ENCODE results near the gene KLF18. TPM values are rescaled to one million over a fixed set of nuclear protein-coding genes. Genes with fewer than 3 reads are reported as not detected.
"Not testable (repeated sequence)": the region's sequence is repeated elsewhere in the genome, so short reads cannot be mapped to it uniquely, and the experiment has no call there.

The KLF18 gene
- polyA plus RNA-seq, 4 donors, result not detected

- Histone ChIP-seq H3K36me3 (ENCODE audit: control insufficient read depth in 3 of 3, insufficient read depth in 2 of 3, low read depth in 1 of 3, low read length in 3 of 3) (no peaks in the 10 kb centered on the region), H3K4me1 (ENCODE audit: control insufficient read depth in 3 of 3, insufficient read depth in 2 of 3, low read depth in 1 of 3, low read length in 2 of 3) (no peaks in the 10 kb centered on the region), H3K27ac (ENCODE audit: low read depth in 1 of 3, low read length in 2 of 3) (no peak overlapping the region), H3K9me3 (ENCODE audit: control insufficient read depth in 2 of 2, insufficient read depth in 1 of 2, low read depth in 1 of 2, low read length in 1 of 2) (no peaks in the 10 kb centered on the region), H3K4me3 (ENCODE audit: low read depth in 1 of 3, low read length in 3 of 3) (no peak overlapping the region), H3K27me3 (ENCODE audit: control insufficient read depth in 3 of 3, insufficient read depth in 3 of 3, low read length in 3 of 3) (peaks cover 0 to 2% (median 2%) of the 10 kb centered on the region in 3 donors)
- no peak for FAIRE-seq
- 51 to 71% (median 52%) methylated on average over 2 of the region's 2 CpGs for WGBS, 3 donors
- DNase-seq, result no peak
Measured at GRCh38 chr1:44135886-44136285, 5.5 kb downstream of the KLF18 start.

GRCh38 chr1:44134071-44134920 is 7.1 kb downstream of the KLF18 start:
- H3K9me3 ChIP-seq (ENCODE audit: control insufficient read depth in 2 of 2, insufficient read depth in 1 of 2, low read depth in 1 of 2, low read length in 1 of 2), result no peaks in the 10 kb centered on the region
- no peaks in the 10 kb centered on the region for H3K4me1 ChIP-seq (ENCODE audit: control insufficient read depth in 3 of 3, insufficient read depth in 2 of 3, low read depth in 1 of 3, low read length in 2 of 3)
- no peak for FAIRE-seq
- 90 to 92% (median 91%) methylated on average over 19 of the region's 19 CpGs for WGBS, 3 donors
- H3K27ac ChIP-seq (ENCODE audit: low read depth in 1 of 3, low read length in 2 of 3), result no peak overlapping the region
- peaks cover 0 to 2% (median 2%) of the 10 kb centered on the region in 3 donors for H3K27me3 ChIP-seq (ENCODE audit: control insufficient read depth in 3 of 3, insufficient read depth in 3 of 3, low read length in 3 of 3)
- no peak for DNase-seq
- no peaks in the 10 kb centered on the region for H3K36me3 ChIP-seq (ENCODE audit: control insufficient read depth in 3 of 3, insufficient read depth in 2 of 3, low read depth in 1 of 3, low read length in 3 of 3)
- no peak overlapping the region for H3K4me3 ChIP-seq (ENCODE audit: low read depth in 1 of 3, low read length in 3 of 3)

GRCh38 chr1:44131411-44131810 is 10.0 kb downstream of the KLF18 start:
- WGBS, 3 donors, result 71 to 83% (median 83%) methylated on average over 3 of the region's 3 CpGs

GRCh38 chr1:44129616-44130500 is 11.6 kb downstream of the KLF18 start:
- Histone ChIP-seq H3K27me3 (ENCODE audit: control insufficient read depth in 3 of 3, insufficient read depth in 3 of 3, low read length in 3 of 3) (peaks cover 0 to 5% (median 2%) of the 10 kb centered on the region in 3 donors), H3K4me1 (ENCODE audit: control insufficient read depth in 3 of 3, insufficient read depth in 2 of 3, low read depth in 1 of 3, low read length in 2 of 3) (no peaks in the 10 kb centered on the region), H3K9me3 (ENCODE audit: control insufficient read depth in 2 of 2, insufficient read depth in 1 of 2, low read depth in 1 of 2, low read length in 1 of 2) (no peaks in the 10 kb centered on the region), H3K36me3 (ENCODE audit: control insufficient read depth in 3 of 3, insufficient read depth in 2 of 3, low read depth in 1 of 3, low read length in 3 of 3) (no peaks in the 10 kb centered on the region), H3K27ac (ENCODE audit: low read depth in 1 of 3, low read length in 2 of 3) (no peak overlapping the region), H3K4me3 (ENCODE audit: low read depth in 1 of 3, low read length in 3 of 3) (no peak overlapping the region)
- WGBS, 3 donors, result 86 to 91% (median 88%) methylated on average over 16 of the region's 16 CpGs
- no peak for DNase-seq
- no peak for FAIRE-seq

More at GRCh38 chr1:44131411-44131810, 10.0 kb downstream of the KLF18 start:
- Histone ChIP-seq H3K9me3 (ENCODE audit: control insufficient read depth in 2 of 2, insufficient read depth in 1 of 2, low read depth in 1 of 2, low read length in 1 of 2) (no peaks in the 10 kb centered on the region), H3K27me3 (ENCODE audit: control insufficient read depth in 3 of 3, insufficient read depth in 3 of 3, low read length in 3 of 3) (peaks cover 0 to 5% (median 2%) of the 10 kb centered on the region in 3 donors), H3K36me3 (ENCODE audit: control insufficient read depth in 3 of 3, insufficient read depth in 2 of 3, low read depth in 1 of 3, low read length in 3 of 3) (no peaks in the 10 kb centered on the region), H3K4me3 (ENCODE audit: low read depth in 1 of 3, low read length in 3 of 3) (no peak overlapping the region), H3K4me1 (ENCODE audit: control insufficient read depth in 3 of 3, insufficient read depth in 2 of 3, low read depth in 1 of 3, low read length in 2 of 3) (no peaks in the 10 kb centered on the region), H3K27ac (ENCODE audit: low read depth in 1 of 3, low read length in 2 of 3) (no peak overlapping the region)
- no peak for DNase-seq
- no peak for FAIRE-seq

GRCh38 chr1:44120398-44120949 is 21.0 kb downstream of the KLF18 start:
- H3K4me3 ChIP-seq (ENCODE audit: low read depth in 1 of 3, low read length in 3 of 3), result no peak overlapping the region
- no peaks in the 10 kb centered on the region for H3K36me3 ChIP-seq (ENCODE audit: control insufficient read depth in 3 of 3, insufficient read depth in 2 of 3, low read depth in 1 of 3, low read length in 3 of 3)
- WGBS, 3 donors, result 60 to 74% (median 73%) methylated on average over 5 of the region's 5 CpGs
- H3K4me1 ChIP-seq (ENCODE audit: control insufficient read depth in 3 of 3, insufficient read depth in 2 of 3, low read depth in 1 of 3, low read length in 2 of 3), result no peaks in the 10 kb centered on the region
- no peaks in the 10 kb centered on the region for H3K9me3 ChIP-seq (ENCODE audit: control insufficient read depth in 2 of 2, insufficient read depth in 1 of 2, low read depth in 1 of 2, low read length in 1 of 2)
- DNase-seq, result no peak
- no peak for FAIRE-seq
- no peak overlapping the region for H3K27ac ChIP-seq (ENCODE audit: low read depth in 1 of 3, low read length in 2 of 3)
- H3K27me3 ChIP-seq (ENCODE audit: control insufficient read depth in 3 of 3, insufficient read depth in 3 of 3, low read length in 3 of 3), result peaks cover 0 to 9% (median 0%) of the 10 kb centered on the region in 3 donors

GRCh38 chr1:44119525-44119924 is 21.9 kb downstream of the KLF18 start:
- Histone ChIP-seq H3K4me3 (ENCODE audit: low read depth in 1 of 3, low read length in 3 of 3) (no peak overlapping the region), H3K4me1 (ENCODE audit: control insufficient read depth in 3 of 3, insufficient read depth in 2 of 3, low read depth in 1 of 3, low read length in 2 of 3) (no peaks in the 10 kb centered on the region), H3K9me3 (ENCODE audit: control insufficient read depth in 2 of 2, insufficient read depth in 1 of 2, low read depth in 1 of 2, low read length in 1 of 2) (no peaks in the 10 kb centered on the region), H3K36me3 (ENCODE audit: control insufficient read depth in 3 of 3, insufficient read depth in 2 of 3, low read depth in 1 of 3, low read length in 3 of 3) (no peaks in the 10 kb centered on the region), H3K27ac (ENCODE audit: low read depth in 1 of 3, low read length in 2 of 3) (no peak overlapping the region), H3K27me3 (ENCODE audit: control insufficient read depth in 3 of 3, insufficient read depth in 3 of 3, low read length in 3 of 3) (peaks cover 0 to 9% (median 0%) of the 10 kb centered on the region in 3 donors)
- FAIRE-seq, result no peak
- DNase-seq, result no peak
- 82 to 83% (median 82%) methylated on average over 6 of the region's 6 CpGs for WGBS, 3 donors

GRCh38 chr1:44118682-44119081 is 22.7 kb downstream of the KLF18 start, which contains the start of gene KLF17:
Gene KLF17, plus strand, starts transcription at chr1:44118821. Its CDS starts 87 bp downstream, at chr1:44118908.
- Histone ChIP-seq H3K9me3 (ENCODE audit: control insufficient read depth in 2 of 2, insufficient read depth in 1 of 2, low read depth in 1 of 2, low read length in 1 of 2) (no peaks in the 10 kb centered on the region), H3K4me3 (ENCODE audit: low read depth in 1 of 3, low read length in 3 of 3) (no peak within 1 kb of the TSS), H3K36me3 (ENCODE audit: control insufficient read depth in 3 of 3, insufficient read depth in 2 of 3, low read depth in 1 of 3, low read length in 3 of 3) (no peaks in the 10 kb centered on the region), H3K27ac (ENCODE audit: low read depth in 1 of 3, low read length in 2 of 3) (no peak within 1 kb of the TSS), H3K4me1 (ENCODE audit: control insufficient read depth in 3 of 3, insufficient read depth in 2 of 3, low read depth in 1 of 3, low read length in 2 of 3) (no peaks in the 10 kb centered on the region), H3K27me3 (ENCODE audit: control insufficient read depth in 3 of 3, insufficient read depth in 3 of 3, low read length in 3 of 3) (peaks cover 0 to 9% (median 0%) of the 10 kb centered on the region in 3 donors)
- no peak for FAIRE-seq
- no peak for DNase-seq
- 96 to 97% (median 97%) methylated on average over 22 to 25 of the region's 25 CpGs for WGBS, 3 donors

- not testable (repeated sequence) for H3K36me3 ChIP-seq (ENCODE audit: control insufficient read depth in 3 of 3, insufficient read depth in 2 of 3, low read depth in 1 of 3, low read length in 3 of 3); FAIRE-seq; H3K9me3 ChIP-seq (ENCODE audit: control insufficient read depth in 2 of 2, insufficient read depth in 1 of 2, low read depth in 1 of 2, low read length in 1 of 2); H3K27ac ChIP-seq (ENCODE audit: low read depth in 1 of 3, low read length in 2 of 3); DNase-seq; H3K27me3 ChIP-seq (ENCODE audit: control insufficient read depth in 3 of 3, insufficient read depth in 3 of 3, low read length in 3 of 3); H3K4me3 ChIP-seq (ENCODE audit: low read depth in 1 of 3, low read length in 3 of 3); H3K4me1 ChIP-seq (ENCODE audit: control insufficient read depth in 3 of 3, insufficient read depth in 2 of 3, low read depth in 1 of 3, low read length in 2 of 3)
- WGBS, 3 donors, result 96 to 98% (median 98%) methylated on average over 10 of the region's 10 CpGs
Measured at GRCh38 chr1:44117272-44117671, 24.2 kb downstream of the KLF18 start.

All from small intestine (tissue), 7 donors.